GM19395 (cell line): ENCODE data around the gene LYZL1.
"Not testable (repeated sequence)": the region's sequence is repeated elsewhere in the genome, so short reads cannot be mapped to it uniquely, and the experiment has no call there.

Experiments used
- ATAC-seq: cut with Tn5 transposase; IDR thresholded peaks from one replicate; pipeline ENCODE4 v1.9.1; 2021; ENCODE audit warnings: mild to moderate bottlenecking, moderate library complexity; ENCODE audit not compliant: unreplicated experiment

LYZL1 gene

DNA sequence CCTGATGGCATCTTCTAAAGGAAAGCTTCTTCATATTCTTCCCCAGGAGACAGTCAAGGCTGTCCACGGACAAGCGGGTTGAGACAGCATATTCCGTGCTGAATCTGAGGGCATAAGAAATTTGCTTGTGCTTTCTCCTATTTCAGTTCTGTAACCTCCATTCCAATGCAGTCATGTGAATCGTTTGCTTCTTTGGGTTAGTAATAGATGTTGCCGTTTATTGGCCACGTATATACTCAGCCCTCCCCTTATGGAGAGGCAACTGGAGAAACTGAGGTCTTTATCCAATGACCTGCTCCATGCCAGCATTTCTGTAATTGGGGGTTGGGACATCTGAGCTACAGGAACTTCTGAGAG is 38.9 kb downstream of the LYZL1 start:
- ATAC-seq: no peak

DNA sequence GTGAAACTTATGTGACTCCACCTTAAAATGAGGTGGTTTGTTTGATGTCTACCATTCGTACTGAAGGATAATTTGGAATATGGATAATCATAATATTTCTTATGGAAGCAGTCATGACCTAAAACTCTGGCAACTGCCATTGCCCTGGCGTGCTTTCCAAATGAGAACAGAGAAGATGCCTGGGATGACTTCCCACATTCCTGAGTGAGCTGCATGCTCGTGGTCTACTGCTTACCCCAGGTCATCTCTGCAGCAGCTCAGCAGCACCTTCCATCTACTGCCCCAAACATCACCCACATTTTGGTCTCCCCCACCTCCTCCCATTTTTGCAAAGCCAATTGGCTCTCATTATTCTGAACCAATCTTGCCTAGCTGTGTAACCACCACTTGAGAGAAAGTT is 40.1 kb downstream of the LYZL1 start:
- ATAC-seq: no peak

DNA sequence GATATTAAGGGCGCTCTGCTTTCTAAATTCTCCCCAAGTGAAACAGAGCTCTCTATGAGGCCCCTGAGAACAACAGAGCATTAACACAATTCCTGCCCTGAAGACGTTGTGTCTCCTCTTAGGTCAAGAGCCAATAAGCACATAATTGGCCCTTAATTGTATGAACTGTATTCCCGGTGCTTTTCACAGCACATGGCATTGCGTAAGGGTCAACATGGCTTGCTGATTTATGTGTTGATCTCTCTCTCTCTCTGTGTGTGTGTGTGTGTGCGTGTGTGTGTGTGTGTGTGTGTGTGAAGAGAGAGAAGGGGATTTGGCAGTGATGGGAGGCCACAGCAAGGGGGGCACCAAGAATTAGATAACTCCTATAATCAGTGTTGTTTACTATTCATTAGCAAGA is 40.5 kb downstream of the LYZL1 start:
- ATAC-seq: no peak

DNA sequence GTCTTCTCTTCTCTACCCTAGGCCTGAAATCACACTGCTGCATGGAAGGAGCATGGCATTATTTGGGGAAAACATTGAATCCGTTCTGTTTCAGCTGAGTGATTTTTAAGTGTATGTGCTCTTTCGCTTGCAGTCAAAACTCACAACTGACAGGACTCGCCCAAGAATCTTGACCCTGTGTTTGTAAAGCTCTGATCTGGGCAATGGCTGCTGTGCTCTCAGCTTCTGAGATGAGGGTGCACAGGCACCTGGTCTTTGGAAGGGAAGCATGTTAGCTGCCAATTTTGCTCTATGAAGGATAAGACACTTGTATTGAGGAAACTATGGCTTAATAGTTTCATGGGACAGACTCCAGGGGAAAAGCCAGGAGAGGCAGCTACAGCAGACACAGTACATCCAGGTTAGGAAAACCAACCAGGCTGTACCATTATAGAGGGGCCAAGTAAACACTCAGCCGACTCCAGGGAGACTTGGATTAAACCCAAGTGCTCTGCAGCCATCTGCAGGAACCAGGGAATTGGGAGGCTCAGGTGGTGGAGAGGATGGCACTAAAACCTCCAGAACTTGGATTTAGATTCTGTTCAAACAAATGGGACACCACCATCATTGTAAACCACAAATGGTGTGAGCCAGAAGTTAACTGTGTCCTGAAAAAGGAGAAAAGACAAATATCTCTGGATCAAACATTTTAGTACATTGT is 43.3 kb downstream of the LYZL1 start:
- no peak for ATAC-seq

DNA sequence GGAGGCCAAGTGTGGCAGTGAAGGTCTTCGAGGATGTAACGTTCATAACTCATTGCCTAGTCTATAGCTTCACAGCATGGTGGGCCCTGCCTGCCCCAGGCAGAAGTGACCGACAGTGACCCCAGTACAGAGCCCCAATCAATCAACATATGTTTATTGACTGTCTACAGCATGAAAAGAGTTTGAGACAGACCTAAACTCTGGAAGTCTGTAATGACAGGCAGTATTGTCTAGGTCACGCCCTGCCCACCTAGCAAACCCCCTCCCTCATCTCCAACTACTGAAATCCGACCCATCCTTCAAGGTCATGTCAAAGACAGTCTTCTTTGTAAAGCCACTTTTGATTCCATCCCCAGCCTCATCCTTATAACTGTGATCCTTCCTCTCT is 43.9 kb downstream of the LYZL1 start:
- no peak for ATAC-seq

DNA sequence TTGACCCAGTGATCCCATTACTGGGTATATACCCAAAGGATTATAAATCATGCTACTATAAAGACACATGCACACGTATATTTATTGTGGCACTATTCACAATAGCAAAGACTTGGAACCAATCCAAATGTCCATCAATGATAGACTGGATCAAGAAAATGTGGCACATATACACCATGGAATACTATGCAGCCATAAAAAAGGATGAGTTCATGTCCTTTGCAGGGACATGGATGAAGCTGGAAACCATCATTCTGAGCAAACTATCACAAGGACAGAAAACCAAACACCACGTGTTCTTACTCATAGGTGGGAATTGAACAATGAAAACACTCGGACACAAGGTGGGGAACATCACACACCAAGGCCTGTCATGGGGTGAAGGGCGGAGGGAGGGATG is 48.7 kb downstream of the LYZL1 start:
- ATAC-seq: not testable (repeated sequence)

DNA sequence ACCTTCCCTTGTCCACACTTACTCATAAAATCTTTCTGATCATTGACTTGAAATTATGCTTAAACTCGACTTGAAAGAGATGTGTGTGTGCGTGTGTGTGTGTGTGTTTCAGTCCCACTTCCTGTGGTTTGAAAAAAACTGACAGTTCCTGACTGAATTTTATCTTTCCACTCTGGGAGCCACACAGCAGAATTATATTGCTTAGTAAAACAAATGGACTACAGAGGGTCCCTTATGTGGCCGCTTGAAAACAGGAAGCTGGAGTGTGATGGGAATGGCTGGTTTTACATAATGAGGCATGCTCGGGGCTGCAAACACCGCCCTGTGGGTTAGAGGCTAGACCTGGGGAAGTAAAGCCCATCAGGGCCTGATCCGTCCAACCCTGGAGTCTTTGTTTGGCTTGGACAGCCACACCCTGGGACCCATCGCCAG is 54.8 kb downstream of the LYZL1 start:
- ATAC-seq: no peak

DNA sequence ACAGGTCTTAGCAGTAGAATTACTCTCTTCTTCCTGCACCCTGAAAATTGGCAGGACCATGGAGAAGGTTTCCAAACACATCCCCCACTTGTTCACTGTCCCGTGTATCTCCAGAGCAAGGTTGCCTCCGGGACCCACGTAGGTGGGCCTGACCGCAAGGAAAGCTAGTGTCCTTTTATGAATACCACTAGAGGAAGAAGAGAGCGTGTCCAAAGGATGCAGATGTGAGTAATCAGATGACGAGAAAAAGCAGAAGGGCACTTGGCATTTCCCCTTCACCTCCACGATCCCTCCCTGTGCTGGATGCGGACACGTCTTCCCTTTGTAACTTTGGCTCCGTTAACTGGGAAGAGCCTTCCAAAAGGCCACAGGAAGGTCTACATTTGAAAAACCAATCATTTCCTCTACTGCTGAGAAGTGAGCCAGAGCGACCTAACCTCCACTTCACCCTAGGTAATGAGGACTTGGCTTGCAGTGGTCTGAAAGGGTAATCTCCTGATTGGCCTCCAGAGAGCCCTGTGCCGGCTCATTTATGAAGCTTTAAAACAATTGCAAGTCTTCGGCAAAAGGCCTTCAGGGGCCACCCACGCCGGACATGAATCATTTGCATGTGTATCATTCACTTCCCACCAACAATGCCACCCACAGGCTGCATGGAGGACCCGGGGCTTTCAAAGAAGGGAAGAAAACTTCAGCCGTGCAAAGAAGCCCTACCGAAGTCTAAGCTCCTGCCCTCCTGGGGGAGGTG is 55.4 kb downstream of the LYZL1 start:
- no peak for ATAC-seq

DNA sequence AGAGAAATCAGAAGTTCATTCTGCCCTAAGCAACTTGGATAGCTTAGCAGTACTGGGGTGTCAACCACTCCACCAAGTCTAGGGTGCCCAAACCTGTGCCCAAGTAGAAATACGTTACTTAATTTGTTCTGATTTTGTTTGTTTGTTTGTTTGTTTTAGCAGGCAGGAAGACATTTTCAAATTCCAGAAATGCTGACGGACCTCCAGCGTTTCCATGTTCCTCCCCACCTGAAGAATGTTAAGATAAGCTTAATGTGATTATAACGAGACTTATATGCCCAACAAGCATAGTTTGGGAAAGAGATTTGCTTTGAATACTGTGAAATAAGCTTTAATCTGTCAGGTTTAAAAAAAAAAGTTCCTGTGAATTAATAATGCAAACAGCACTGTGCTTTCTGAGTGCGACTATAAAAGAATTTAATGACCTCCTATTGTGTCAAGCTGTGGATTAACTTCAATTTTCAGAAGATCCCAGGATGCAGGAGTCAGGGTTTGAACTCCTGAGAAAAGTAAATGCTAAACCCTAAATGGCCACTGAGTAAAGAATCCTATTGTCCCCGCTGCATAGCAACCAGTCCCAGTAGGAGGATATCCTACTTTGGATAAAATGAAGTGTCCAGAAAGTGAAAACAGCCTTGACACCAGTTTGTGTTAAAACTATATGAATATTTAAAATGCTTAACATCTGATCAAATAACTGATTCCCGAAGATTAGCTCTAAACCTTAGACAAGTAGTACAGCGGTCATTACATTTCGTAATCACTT is 56.5 kb downstream of the LYZL1 start:
- ATAC-seq: no peak

DNA sequence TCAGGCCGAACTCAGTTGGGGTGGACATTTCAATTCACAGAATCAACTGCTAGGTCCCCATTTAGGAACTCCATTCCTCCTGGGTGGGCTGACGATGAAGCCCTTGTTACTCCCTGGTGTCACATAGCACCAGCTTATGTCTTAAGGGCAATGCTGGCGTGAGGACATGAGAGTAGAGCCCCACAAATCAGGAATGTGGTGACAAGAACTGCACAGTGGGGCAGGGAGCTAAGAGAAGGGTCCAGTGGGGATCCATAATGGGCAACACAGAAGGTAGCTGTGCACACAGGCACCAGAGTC is 57.0 kb downstream of the LYZL1 start:
- ATAC-seq: no peak

DNA sequence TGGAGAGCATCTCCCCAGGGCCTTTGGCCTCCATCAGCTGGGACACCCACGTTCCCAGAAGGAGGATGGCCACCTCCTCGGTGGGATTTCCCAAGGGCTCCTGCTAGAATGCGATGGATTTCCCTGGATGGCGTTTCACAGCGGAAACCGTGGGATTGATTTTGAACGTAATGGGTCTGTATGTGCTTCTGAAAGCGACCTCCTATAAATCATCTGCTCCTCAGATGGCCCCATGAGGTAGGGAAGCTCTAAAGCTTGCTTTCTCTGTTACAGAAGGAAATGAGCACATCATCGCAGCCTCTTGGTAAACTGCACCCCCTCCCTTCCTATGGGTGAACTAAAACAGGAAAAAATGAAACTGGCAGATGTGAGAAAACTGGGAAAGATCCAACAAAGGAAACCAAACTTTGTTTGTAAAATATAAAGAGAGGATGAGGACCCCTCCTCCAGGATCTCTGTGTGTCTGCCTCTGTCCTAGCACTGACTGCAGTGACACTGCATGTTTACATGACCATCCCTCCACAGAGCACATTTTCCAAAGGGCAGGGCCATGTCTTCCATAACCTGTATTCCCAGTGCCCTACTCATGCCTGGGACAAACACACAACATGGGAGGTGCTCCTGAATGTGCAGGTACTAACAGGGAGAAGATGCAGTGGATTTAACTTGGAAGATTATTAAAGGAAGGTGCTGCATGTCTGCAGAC is 57.6 kb downstream of the LYZL1 start:
- ATAC-seq: no peak

DNA sequence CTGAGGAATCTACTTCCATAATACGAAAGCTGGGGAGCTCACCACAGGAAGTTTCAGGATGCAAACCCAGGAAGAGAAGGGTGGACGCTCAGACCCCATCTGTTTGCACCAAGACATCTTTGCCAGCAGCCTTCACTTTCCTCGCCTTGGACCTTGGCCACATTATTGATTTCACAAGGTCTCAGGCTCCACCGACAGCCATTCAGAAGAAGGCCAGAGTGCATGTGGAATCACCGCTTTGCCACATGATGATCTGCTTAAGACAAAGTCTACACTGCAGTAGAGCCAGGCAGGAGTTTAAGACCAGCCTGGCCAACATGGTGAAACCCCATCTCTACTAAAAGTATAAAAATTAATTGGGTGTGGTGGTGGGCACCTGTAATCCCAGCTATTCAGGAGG is 60.0 kb downstream of the LYZL1 start:
- no peak for ATAC-seq

DNA sequence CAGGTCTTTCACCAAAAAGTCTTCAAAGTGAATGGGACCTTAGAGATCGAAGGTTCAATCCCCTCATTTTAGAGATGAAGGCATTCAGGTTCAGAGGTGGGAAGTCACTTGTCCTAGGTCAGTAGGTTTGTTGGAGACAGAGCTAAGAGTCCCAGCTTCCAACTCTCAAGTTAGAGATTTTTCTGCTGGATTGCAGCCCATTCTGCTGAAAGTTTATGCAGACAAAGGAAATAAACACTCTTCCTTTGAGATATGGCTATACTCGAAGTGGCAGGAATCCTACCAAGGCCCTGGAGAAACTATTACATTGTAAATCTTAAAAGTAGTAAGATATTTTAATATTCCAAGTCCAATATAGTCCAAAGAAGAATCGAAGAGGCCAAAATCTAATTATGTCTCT is 64.4 kb downstream of the LYZL1 start:
- no peak for ATAC-seq

DNA sequence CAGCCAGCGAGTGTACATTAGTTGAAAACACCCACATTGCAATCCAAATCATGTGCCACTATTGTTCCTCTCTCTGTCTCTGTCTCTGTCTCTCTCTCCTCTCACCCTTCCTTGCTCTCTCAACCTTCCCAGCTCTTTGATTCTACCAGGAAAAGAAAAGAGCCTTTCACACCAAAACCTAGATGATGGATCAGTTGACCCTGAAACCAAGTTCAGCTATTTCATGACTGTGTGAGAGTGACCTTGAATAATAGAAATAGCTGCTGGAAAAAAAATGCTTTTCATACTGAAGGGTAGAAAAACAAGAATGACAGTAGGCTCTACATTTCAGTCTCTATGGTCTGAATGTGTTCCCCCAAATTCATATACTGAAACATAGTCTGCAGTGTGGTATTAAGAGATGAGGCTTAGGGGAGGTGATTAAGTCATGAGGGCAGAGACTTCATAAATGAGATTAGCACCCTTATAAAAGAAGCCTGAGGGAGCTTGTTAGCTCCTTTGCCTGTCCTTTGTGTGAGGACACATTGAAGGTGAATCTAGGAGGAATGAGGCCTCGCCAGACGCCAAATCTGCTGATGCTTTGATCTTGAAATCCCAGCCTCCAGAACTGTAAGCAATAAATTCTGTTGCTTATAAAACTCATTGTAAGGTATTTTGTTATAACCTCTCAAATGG is 65.2 kb downstream of the LYZL1 start:
- no peak for ATAC-seq

DNA sequence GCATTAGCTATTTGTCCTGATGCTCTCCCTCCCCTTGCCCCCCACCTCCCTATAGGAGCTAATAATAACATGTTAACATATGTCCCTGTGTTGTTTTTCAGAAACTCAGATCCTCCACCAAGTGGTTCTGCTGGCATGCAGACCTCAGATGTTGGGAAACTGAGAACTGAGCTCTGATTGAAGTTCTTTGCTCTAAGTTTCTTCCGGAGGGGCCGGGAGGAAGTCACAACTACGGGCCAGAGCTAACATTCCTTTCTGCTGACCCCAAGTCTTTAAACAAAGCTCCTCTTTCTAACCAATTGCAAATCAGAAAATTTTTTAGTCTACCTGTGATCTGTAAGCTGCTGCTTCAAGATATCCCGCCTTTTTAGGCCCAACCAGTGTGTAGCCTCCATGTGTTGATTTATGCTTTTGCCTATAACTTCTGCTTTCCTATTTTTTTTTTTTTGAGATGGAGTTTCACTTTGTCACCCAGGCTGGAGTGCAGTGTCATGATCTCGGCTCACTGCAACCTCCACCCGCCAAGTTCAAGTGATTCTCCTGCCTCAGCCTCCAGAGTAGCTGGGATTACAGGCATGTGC is 66.6 kb downstream of the LYZL1 start:
- no peak for ATAC-seq

DNA sequence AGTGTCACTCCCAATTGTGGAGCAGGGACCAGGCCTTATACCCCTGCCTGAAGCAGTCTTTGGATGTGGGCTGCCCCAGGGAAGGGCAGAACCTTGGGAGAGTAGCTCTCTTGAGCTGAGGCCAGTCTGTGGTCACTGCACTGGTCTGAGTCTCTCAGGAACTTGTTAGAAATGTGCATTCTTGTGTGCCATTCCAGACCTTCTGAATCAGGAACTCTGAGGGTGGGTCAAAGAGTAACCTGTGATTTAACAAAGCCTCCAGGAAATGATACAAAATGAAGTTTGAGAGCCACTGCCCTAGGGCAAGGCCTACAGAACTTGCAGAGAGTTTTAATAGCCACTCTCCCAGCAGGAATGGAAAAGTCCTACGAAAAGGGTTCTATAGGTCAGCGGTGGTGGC is 68.1 kb downstream of the LYZL1 start:
- ATAC-seq: no peak

DNA sequence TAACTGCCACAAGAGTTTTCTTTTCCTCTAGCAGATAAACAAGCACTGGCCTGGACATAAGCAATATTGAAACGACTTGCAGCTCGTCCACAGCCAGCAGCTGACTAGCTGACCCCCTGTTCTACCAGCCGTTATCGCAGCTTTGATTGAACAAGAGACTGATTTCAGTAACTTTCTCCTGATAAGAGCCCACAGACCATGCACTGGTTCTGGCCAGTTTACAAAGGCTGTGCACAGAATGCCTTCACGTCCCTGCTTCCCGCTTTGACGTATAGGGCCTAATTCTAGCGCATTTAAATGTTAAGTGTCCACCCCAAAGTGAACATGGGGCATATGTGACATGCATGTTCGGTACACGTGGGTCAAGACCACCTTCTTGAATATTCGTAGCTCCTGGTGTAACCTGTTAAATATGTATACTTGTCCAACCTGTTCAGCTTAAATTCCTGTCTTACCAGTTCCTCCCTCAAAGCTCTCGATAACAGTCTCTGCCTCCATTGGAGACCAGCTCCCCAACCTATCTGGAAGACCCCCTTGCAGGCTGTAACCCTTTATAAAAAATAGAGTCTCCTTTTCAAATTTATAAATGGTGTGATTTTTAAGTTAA is 69.2 kb downstream of the LYZL1 start:
- ATAC-seq: no peak

DNA sequence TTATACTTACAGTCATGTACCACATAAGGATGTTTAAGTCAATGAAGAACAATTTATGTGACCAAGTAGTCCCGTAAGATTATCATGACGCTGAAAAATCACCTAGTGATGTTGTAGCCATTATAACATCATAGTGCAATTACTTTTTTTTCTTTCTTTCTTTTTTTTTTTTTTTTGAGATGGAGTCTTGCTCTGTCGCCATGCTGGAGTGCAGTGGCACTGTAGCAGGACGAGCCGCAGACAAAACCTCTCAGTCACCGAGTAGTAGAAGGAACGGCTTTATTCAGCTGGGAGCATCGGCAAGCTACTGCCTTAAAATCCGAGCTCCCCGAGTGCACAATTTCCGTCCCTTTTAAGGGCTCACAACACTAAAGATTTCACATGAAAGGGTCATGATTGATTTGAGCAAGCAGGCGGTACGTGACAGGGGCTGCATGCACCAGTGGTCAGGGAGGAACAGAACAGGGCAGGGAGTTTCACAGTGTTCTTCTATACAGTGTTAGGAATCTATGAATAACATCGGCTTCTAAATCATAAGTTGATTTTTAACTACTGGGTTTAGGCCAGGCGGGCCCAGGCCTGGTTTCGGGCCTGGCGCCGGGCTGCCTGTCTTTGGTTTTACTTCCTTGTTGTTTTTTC is 71.5 kb downstream of the LYZL1 start:
- ATAC-seq: not testable (repeated sequence)
